ENCODE measurements around the gene SLC50A1.

- TF ChIP-seq ZNF274 (IDR thresholded peaks at IDR 0.05; ENCODE audit: low read depth, low read length): no peak
- TF ChIP-seq YY1 (IDR thresholded peaks at IDR 0.05; ENCODE audit: insufficient read depth, insufficient read length): no peak
- TF ChIP-seq SUZ12 (IDR thresholded peaks at IDR 0.05; ENCODE audit: extremely low read depth, insufficient read depth, insufficient read length): no peak
These were observed 30.4 kb downstream of the SLC50A1 start for GRCh38 chr1:155166051-155166470.
